Measurements from ENCODE around the gene HM13.
"Not testable (repeated sequence)": the region's sequence is repeated elsewhere in the genome, so short reads cannot be mapped to it uniquely, and the experiment has no call there.

Gene HM13

DNA sequence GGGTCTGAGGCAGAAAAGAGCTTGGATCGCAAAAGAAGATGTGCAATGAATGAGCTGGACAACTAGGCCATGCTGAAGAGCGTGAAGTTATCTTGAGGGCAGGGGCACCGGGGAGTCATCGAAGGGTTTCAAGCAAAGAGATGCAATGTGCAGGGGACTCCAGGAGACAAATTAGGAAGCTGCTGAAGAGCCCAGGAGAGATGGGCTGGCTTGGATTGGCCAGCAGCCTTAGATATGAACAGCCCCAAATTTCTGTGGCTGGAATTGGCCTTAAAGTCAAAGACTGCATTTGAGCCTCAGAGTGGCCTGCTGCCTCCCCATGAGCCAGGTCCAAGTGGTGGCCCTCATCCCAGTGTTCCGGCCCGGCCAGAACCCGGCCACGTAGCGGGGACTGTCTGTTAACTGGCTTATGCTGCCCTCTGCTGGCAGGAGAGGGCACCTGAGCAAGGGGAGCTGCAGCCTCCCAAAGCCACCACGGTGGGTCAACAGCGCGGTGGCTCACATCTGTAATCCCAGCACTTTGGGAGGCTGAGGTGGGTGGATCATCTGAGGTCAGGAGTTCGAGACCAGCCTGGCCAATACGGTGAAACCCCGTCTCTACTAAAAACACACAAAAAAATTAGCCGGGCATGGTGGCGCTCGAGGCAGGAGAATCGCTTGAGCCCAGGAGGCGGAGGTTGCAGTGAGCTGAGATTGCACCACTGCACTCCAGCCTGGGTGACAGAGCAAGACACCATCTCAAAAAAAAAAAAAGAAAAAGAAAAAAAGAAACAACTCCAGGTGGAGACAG, 11.2 kb upstream of the HM13 start:
- peak; percentile 88 to 94 (median 91) for DNase-seq

DNA sequence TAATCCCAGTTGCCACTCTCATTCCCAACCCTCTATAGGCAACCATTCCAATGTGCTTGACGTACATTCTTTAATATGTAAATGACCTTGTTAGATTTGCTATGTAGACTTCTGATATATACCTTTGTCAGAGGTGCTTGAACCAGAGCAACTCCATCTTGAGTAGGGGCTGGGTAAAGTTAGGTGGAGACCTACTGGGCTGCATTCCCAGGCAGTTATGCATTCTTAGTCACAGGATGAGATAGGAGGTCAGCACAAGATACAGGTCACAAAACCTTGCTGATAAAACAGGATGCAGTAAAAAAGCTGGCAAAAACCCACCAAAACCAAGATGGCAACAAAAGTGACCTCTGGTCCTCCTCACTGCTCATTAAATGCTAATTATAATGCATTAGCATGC, 8.3 kb upstream of the HM13 start:
- DNase-seq, result no peak

DNA sequence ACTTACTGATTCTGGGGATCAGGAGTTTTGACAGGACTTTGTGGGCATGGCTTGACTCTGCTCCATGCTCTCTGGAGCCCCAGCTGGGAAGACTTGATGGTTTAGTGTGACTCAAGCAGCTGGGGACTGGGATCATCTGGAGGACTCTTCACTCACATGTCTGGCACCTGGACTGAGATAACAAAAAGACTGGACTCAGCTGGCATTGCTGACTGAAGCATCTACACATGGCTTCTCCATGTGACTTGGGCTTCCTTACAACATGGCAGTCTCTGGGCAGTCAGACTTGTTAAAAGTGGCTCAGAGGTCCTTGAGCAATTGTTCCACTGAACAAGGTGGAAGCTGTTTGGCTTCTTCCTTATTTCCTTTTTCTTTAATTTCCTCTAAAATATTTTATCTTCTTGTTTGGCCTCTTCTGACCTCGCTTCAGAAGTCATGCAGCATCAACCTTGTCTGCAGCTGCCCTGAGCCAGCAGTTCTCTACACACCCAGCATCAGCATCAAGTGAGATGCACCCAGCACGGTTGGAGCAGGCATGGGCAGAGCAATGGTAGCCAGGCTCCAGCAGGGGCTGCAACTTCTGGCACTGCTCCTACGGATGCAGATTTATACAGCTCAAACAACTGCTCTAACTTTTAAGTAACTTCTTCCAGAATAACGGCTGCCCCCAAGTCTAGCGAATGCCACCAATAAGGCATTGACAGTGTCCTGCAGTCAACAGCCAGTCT, 5.6 kb upstream of the HM13 start:
- DNase-seq, result no peak

DNA sequence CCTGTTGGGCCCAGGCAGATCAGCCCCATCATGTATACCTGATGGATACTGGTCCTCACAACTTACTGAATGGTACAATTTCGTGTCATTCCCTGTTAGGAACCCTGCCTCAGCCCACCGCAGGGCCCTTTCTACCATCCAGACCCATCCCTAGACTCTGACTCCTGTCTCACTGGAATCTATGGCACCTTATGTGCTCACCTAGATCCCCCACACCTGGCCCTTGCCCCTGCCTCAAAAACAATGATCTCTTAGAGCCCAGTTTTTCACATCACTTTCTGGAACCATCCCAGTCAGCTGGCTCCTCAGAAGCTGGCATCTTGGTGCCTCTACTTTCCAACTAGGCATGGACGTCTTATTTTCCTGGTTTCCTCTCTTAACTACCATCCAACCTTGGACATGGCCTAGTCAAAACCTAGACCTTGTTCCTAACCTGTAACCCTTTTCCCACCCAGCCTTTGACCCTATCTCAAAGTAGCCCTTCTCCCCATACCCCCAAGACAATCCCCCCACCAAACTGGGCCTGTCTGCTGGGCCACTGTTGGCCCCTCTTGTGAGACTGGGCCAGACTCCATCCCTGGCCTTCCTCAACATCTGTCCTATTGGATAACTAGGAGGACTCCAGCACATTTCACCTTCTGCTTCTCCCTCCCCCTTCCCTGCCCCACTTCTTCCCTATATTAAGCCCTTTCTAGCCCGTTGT, 981 bp downstream of the HM13 start:
- DNase-seq, result no peak

DNA sequence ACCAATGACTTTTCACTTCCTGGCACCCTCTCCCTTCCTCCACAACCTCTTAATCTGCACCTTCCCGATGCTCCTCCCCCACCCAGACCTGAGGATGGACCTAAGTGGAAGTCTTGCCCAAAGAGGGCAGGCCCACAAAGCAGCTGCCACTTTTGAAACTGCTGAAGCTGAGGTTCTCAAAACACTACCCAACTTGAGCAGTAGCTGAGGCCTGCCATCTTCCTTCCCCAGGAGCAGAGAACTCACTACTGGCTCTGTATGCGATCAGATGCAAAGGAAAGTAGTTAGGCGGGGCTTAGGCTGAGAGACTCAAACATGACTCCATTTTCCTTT, 1.5 kb downstream of the HM13 start:
- DNase-seq, result peak; percentile 33 to 72 (median 58)

DNA sequence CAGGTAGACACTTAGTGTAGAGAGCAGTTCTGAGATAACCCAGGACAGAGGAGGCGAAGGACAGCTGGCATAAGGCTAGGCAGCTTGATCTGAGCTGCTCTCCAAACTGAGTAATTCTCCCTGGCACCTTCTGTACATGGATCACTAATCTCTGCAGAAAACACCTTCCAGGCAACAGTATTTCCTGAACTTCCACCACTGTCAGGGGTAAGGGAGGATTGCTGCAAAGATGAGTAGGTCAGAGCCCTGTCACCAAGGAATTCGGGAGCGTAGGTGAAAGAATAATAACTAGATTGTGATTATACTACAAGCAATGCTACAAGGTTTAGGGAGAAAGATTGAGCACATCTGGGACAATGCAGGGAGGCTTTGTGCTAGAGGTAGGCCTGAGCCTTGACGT, 1.9 kb downstream of the HM13 start:
- no peak for DNase-seq

DNA sequence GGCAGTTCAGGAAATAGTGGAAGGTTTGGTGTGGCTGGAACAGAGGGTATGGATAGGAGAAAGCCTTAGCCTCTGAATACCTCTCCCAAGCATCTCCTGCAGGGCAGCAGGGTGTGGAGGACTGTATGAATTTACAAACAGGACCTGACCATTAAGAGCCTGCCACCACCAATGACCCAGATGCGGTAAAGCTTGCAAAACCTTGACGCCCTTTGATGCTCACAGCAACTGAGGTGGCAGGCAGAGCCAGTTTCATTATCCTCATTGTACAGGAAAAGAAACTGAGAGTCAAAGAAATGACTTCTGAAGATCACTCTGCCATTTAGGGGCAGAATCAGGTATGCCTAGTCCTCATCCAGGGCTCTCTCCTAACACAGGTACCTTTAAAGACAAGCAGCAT, 2.4 kb downstream of the HM13 start:
- no peak for DNase-seq

DNA sequence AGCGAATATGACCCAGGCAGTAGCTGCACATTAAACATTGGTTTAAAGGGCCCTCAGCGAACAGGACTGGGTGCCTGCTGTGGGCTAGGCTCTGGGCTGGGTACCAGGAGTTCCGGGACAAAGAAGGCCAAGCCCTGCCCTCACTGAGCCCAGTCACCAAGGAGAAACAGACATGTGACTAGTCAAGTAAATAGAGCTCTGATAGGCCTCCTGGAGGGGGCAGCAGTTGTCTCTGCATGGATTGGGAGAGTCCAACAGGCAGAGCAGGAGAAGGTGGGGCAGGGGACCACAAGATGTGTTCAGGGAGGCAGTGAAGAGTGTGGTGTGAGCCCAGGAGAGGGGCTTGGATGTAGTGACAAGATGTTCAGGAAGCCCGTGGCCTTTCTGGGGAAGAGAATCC, 3.1 kb downstream of the HM13 start:
- DNase-seq, result peak; percentile 71 to 86 (median 82)

DNA sequence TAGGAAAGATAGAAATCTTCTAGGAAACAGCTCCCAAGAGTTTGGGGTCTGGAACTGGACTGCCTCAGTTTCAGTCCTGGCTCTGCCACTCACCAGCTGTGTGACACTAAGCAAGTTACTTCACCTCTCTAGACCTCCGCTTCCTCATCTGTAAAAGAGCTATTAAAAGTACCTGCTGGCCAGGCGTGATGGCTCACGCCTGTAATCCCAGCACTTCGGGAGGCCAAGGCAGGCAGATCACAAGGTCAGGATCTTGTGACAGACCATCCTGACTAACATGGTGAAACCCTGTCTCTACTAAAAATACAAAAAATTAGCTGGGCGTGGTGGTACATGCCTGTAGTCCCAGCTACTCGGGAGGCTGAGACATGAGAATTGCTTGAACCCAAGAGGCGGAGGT, 7.0 kb downstream of the HM13 start:
- DNase-seq, result peak; percentile 67 to 84 (median 81)

DNA sequence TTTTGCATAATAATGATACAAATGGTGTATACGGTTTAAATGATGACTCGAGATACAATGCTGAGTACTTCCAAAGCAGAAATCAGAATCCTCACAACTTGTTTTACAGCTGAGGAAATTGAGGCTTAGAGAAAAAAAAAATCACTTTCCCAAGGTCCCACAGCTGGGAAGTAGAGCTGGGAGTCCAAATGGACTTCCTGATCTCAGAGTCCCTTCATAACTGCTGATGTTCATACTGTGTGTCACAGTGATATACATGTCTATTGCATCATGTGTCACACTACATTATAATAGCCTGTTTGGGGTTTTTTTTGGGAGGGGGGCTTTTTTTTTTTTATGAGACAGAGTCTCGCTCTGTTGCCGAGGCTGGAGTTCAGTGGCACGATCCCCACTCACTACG, 8.5 kb downstream of the HM13 start:
- DNase-seq, result peak; percentile 56 to 84 (median 75)

DNA sequence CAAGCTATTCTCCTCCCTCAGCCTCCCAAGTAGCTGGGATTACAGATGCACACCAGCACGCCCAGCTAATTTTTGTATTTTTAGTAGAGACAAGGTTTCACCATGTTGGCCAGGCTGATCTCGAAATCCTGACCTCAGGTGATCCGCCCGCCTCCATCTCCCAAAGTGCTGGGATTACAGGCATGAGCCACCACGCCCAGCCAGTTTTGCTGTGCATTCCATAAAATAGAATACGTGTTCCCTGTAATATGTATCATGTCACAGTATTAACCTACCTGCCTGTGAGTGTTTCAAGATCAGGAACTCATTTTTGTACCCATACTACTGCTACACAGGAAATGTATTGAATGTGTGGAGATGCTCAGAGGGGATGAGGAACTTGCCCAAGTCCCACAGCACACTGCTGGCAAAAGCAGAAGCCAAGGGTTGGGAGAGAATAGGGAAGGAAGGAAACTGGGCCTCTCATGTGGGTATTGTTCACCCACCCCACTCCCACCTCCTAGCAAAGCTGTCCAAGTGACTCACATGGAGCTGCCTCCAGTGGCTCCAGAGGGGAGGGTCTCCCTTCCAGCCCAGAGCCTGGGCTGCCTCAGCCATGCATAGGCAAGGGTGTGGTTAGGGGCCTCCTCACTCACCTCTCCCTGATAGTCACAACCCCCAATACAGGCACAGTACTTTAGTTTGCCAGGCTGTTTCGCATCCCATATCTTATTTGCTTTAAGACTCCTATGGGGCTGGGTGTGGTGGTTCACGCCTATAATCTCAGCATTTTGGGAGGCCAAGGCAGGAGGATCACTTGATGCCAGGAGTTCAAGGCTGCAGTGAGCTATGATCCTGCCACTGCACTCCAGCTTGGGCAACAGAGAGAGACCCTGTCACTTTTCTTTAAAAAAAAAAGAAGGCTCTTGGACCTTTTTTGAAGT, 9.4 kb downstream of the HM13 start:
- DNase-seq, result peak; percentile 88 to 97 (median 93)

DNA sequence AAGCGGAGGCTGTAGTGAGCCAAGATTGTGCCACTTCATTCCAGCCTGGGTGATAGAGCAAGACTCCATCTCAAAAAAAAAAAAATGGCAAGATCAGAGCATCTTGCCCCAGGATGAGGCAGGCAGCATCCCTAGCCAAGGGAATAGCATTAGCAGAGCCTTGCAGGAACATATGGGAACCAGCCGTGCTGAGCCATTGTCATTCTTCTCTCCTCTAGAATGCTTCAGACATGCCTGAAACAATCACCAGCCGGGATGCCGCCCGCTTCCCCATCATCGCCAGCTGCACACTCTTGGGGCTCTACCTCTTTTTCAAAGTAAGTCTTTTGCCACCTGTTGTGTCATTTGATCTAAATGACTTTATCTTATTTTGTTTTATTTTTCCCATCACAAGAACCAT, 13.0 kb downstream of the HM13 start:
- no peak for DNase-seq

DNA sequence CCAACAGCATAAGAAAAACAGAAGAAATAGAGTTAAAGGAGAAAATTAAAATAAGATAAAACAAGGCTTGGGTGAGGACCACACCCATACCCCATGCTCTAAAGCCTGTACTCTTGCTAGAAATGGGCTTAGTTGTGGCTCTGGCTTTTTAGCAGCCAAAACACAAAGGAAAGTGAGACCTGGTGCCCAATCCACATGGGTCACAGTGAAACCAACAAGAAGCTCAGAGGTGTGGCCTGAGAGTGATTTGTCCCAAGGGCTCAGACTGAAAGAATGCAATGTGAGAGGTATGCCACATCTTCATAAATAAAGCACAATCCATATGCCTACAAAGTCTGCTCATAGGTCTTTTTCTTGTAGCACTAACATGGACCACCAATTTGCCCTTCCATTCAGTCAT, 21.1 kb downstream of the HM13 start:
- no peak for DNase-seq

DNA sequence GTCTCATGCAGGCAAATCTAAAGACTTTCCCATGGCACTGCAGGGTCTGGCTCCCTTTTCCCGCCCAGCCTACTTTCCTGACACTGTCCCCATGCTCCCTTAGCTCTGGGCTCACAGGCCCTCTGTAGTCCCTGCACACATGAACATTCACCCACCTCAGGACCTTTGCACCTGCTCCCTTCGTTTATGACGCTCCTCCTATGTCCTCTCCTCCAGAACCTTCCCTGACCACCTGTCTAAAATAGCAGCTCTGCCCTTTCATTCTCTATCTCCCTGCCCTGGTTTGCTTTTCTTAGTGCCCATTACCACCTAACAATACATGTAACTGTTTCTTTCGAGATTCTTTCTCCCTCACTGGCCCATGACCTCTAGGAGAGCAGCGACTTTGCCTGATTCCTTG, 22.3 kb downstream of the HM13 start:
- DNase-seq, result no peak

DNA sequence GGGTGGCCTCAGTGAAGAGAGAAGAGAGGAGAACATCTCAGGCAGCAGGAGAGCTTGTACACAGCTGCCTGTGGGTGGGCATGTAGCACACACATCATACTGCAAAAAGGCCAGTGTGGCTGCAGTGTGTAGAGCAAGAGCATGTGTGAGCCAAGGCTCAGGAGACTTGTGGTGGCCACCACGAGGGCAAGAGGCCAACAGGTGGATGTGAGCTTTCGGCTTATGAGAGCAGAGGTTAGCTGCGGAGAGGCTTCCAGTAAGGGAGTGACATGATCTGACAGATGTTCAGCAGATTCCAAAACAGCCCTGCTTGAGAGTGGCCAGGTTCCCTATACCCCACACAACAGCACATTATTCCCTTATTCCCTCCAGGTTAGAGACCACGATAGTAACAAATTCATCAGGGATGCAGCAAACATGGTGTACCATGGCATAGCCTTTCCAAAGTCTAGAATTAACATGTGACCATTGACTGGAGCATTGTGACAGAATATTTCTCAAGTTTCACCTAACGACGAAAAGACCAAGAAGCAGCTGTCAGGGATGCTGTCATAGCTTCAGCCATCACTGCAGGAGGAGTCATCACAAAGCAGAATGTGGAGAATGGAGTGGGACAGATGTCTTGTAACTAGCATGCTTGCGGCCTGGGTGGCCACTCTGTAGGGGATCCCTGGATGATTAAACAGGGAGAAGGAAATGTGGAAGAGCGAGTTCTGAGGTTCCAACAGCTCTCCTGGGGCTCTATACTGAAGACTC, 23.1 kb downstream of the HM13 start:
- DNase-seq, result peak in 3 of 4 experiments; percentile 27 to 57 (median 48)

DNA sequence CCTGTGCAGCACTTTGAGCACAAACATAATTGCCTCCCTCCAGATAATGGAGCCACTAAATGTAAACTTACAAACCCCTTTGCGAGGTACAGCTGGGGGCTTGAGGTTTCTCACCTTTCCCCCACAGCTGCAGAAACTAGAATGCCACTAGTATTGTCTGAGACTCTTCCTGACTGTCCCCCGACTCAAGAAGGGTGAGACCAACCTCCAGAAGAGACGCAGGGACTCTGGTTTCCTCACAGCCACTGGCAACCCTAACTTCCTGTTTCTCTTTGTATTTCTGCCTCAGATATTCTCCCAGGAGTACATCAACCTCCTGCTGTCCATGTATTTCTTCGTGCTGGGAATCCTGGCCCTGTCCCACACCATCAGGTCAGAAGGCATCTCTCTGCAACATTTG, 23.6 kb downstream of the HM13 start:
- DNase-seq, result peak; percentile 41 to 65 (median 58)

DNA sequence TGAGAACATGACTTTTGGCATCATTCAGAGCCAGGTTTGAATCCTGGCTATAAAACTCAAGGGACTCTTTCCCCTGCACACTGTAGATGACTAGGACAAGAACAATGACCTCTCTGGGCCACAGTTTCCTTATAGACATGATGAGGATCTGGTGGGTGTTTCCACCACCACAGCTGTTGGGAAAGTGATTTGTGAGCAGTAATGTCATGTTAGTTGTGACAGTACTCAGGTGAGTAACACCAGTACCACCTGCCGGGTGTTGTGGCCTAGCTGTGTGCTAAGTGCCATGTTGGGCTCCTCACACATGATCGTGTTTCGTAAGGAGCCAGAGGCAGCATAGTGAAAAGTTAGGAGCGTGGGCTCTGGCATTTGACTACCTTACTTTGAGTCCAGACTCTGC, 24.1 kb downstream of the HM13 start:
- peak; percentile 64 to 83 (median 72) for DNase-seq

DNA sequence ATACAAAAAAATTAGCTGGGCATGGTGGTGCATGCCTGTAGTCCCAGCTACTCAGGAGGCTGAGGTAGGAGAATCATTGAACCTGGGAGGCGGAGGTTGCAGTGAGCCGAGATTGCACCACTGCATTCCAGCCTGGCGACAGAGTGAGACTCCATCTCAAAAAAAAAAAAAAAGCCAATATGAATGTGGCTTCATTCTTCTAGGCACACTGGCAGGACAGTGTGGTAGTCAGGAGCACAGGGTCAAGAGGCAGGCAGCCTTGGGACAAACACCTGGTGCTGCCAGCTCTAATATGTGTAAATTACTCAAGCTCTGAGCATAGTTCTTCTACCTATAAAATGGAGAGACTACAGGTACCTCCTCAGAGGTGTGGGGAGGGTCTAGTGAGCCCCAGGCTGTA, 25.4 kb downstream of the HM13 start:
- DNase-seq, result not testable (repeated sequence)

DNA sequence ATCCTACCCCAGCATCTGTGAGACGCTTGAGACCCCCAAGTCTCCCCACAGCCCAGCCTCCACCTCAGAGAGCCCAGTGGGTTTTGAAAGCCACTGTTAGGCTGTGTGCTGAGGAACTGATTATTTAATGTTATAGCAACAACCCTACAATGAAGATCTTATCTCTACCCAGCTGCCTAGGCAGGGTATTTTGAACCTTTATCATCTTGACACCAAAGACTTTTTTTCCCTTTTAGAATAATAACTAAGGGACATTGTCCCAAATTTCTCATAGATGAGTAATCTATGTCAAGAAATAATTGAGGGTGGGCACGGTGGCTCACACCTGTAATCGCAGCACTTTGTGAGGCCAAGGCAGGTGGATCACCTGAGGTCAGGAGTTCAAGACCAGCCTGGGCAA, 26.2 kb downstream of the HM13 start:
- DNase-seq, result no peak

DNA sequence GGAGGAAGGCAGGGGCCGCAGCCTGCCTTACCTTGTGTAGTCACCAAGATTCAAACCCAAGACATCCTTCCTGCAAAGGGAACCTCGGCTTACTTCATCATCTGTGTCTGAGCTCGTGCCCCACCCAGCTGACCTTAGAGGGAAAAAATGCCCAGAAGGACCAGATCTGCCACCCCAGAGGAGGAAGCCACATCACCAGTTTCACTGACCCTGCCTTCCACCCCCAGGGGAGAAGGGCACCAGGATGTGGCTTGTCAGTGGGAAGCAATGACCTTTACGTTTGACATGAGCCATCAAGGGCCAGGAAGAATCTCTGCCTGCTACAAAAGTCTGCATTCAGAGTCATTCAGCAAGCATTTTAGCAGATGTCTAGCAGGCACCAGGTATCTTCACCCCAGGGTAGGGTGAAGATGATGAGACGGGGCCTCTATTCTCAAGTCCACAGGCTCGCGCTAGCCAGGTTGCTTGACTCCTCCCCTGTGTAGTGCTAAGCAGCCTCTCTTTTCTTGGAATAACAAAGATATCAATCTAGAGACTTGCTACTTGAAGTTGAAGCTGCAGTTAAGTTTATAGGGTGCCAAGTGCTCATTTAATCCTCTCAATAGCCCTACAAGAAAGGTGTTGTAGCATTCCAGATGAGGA, 28.1 kb downstream of the HM13 start:
- peak; percentile 83 to 94 (median 91) for DNase-seq

DNA sequence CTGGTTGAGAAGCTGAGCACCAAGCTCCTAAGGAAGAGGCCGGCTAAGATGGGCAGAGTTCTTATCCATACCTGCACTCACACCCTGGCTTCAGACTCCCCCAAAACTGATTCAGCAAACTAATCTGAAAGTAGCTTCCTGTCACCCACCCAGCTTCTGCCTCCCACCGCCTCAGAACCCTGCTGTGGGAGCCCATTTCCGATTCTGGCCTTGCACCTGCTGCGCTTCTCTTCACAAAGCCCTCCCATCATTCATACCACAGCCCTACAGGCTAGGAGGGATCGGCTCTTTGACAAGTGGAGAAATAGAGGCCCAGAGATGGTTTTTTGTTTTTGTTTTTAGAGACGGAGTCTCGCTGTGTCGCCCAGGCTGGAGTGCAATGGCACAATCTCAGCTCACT, 28.7 kb downstream of the HM13 start:
- DNase-seq, result no peak
